Activated B cell treated with CpG ODN at 0.5 μM for 24 hours (primary cell): ENCODE results near the gene SMURF1. TPM values are rescaled to one million over a fixed set of nuclear protein-coding genes. Genes with fewer than 3 reads are reported as not detected.

Experiments used
- ATAC-seq: fragments of 200-7000 bp; cut with Tn5 transposase; one replicate; pipeline ENCODE4 v1.10.0; 2021; ENCODE audit warnings: low read depth, mild to moderate bottlenecking, moderate library complexity
- CTCF ChIA-PET: fragments of 350-600 bp; sonication (Branson Sonifier 250); formaldehyde crosslinking; loops from one replicate; lab custom pipeline; 2021; ENCODE audit warnings: antibody characterized with exemption; lab: Charles Lee
- POLR2A ChIA-PET: fragments of 350-600 bp; sonication (Branson Sonifier 250); formaldehyde crosslinking; loops from one replicate; lab custom pipeline; 2021; ENCODE audit warnings: antibody characterized with exemption; lab: Charles Lee
- DNase-seq: peaks from one replicate; pipeline ENCODE4 v3.0.0; 2022
- H3K27ac Mint-ChIP-seq: one replicate; pipeline ENCODE4 v1.8.0; 2020; ENCODE audit warnings: mixed read lengths
- H3K27me3 Mint-ChIP-seq: one replicate; pipeline ENCODE4 v1.8.0; 2021; ENCODE audit warnings: mixed read lengths
- H3K36me3 Mint-ChIP-seq: one replicate; pipeline ENCODE4 v1.8.0; 2021; ENCODE audit warnings: low read depth, mixed read lengths
- H3K4me1 Mint-ChIP-seq: one replicate; pipeline ENCODE4 v1.8.0; 2021; ENCODE audit warnings: mixed read lengths
- H3K4me3 Mint-ChIP-seq: one replicate; pipeline ENCODE4 v1.8.0; 2020; ENCODE audit warnings: mild to moderate bottlenecking, mixed read lengths
- H3K9me3 Mint-ChIP-seq: one replicate; pipeline ENCODE4 v1.8.0; 2020; ENCODE audit warnings: mixed read lengths
- intact Hi-C: fragments of 100-400 bp; cut with micrococcal nuclease; formaldehyde crosslinking; loops from one replicate; pipeline ENCODE4 v1.15.1; 2024
- total RNA-seq: library from RNA; stranded (reverse); gene quantifications from 2 replicates; pipeline ENCODE4 v1.2.3, GENCODE V29; 2022
- TF ChIP-seq, protein P1 (sequence below): fragments of 200-600 bp; IDR thresholded peaks from one replicate; pipeline ENCODE4 v1.8.0; 2022; ENCODE audit warnings: antibody characterized with exemption, mild to moderate bottlenecking

Gene SMURF1
- total RNA-seq, 1 donor from 2014 or later: 23.1 TPM

DNA sequence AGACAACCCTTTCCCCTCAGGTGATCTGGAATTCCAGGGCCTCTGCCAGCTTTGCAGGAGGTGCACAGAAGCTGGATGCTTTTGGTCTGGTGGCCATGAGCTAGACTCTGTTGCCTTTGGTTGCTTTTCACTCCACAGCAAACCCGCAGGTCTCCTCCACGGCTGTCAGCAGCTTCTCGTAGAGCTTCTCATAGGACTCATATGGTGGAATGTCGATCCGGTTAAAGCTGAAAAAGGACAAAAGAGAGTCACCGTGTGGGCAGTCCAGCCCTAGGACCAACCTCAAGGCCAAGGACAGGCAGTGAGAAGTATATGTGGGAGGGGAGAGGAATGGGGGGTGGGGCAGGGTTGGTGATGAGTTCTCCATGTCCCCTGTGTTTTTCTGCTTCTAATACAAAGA, 113.5 kb downstream of the SMURF1 start:
- ChIA-PET CTCF (no interaction called here), POLR2A (no interaction called here)
- Mint-ChIP-seq H3K4me1 (no peaks in the 10 kb centered on the region), H3K27ac (no peak overlapping the region), H3K4me3 (no peak overlapping the region), H3K27me3 (no peaks in the 10 kb centered on the region), H3K36me3 (peaks cover 74% of the 10 kb centered on the region), H3K9me3 (no peaks in the 10 kb centered on the region)
- intact Hi-C loops: no loop called here
- TF ChIP-seq, protein P1, sequence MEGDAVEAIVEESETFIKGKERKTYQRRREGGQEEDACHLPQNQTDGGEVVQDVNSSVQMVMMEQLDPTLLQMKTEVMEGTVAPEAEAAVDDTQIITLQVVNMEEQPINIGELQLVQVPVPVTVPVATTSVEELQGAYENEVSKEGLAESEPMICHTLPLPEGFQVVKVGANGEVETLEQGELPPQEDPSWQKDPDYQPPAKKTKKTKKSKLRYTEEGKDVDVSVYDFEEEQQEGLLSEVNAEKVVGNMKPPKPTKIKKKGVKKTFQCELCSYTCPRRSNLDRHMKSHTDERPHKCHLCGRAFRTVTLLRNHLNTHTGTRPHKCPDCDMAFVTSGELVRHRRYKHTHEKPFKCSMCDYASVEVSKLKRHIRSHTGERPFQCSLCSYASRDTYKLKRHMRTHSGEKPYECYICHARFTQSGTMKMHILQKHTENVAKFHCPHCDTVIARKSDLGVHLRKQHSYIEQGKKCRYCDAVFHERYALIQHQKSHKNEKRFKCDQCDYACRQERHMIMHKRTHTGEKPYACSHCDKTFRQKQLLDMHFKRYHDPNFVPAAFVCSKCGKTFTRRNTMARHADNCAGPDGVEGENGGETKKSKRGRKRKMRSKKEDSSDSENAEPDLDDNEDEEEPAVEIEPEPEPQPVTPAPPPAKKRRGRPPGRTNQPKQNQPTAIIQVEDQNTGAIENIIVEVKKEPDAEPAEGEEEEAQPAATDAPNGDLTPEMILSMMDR: no peak
- no peak for ATAC-seq
- no peak for DNase-seq

DNA sequence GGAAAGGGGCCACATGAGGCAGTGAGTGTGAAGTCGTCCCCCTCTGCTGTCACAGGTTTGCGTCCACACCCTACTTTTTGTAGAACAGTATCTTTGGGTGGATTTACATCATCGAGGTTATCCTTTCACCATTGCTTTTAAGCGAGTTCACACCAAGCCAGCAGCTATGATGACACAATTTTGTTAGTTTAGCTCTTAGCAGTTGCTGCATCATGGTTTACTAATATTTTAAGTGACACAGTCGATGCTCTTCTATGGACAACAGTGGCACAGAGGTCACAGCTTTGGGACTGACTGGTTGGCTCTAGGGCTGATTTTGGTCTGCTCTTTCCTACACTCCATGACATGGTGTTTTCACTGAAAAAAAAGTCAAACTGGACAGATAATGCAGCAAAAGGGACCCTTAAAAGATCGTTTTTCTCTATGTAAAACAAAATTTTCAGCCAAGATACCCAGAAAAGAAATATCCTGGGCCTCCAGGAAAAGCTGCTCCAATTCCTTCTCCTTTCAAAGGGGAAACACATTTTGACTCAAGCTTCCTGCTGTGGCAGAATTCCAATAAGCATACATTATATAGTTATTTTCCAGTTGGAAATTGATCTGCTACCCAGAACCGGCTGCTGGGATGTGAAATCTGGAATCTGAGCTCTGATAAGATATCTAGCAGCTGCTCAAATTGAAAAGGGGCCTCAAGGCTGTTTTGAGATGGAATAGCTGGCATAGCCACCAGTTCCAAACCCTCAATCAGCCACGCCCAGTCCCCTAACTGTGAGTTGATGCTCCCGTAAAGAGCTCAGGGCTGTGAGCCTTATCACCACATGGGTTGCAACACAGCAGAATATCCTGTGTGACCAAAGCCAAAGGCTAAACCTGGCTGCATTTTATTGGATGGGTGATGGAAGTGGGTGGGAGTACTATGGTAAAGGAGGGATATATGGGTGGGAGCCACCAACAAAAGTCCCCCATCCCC, 114.2 kb downstream of the SMURF1 start:
- no peak overlapping the region for H3K4me3 Mint-ChIP-seq
- no peaks in the 10 kb centered on the region for H3K4me1 Mint-ChIP-seq
- ATAC-seq (no peak), DNase-seq (no peak)
- CTCF ChIA-PET: no interaction called here
- H3K27me3 Mint-ChIP-seq: no peaks in the 10 kb centered on the region
- no peaks in the 10 kb centered on the region for H3K9me3 Mint-ChIP-seq
- POLR2A ChIA-PET: no interaction called here
- intact Hi-C loops: no loop called here
- TF ChIP-seq, protein P1: no peak
- H3K27ac Mint-ChIP-seq: no peak overlapping the region
- peaks cover 69% of the 10 kb centered on the region for H3K36me3 Mint-ChIP-seq

DNA sequence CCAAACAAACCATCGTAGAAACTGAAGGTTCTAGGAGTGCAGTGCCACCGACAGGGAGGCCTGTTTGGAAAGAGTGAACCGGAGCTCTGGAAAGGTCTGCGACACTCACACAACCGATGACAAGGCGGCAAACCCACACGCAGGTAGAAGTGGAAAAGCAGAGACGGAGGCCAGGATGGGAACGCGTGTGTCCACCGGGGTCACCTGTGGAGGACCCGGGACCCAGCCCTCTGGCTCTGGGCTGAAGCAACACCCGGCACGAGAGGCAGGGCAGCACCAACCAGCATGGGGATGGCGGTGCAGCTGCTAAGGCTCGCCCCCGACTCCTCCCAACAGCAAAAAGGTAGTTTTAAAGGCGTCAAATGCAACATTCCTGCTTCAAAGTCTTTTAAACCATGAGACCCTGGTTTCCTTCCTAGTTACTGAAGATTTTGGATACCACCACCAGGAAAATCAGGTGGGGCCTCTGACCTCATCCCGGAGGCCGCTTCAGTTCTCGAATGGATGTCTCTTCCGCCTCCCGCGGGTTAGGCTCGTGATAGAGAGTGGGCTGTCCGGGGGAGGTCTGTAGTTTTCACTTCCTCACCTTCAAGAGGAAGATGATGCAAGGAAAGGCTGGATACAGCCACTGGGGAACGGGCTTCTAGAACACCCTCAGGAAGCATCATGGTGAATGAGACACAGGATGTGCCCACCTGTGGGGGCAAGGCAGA, 115.5 kb downstream of the SMURF1 start:
- peak overlapping the region; percentile 30 for H3K27ac Mint-ChIP-seq
- POLR2A ChIA-PET: no interaction called here
- H3K4me3 Mint-ChIP-seq: no peak overlapping the region
- no peaks in the 10 kb centered on the region for H3K4me1 Mint-ChIP-seq
- ATAC-seq (no peak), DNase-seq (no peak)
- CTCF ChIA-PET: no interaction called here
- TF ChIP-seq, protein P1: no peak
- H3K27me3 Mint-ChIP-seq: no peaks in the 10 kb centered on the region
- intact Hi-C loops: no loop called here
- H3K36me3 Mint-ChIP-seq: peaks cover 58% of the 10 kb centered on the region
- no peaks in the 10 kb centered on the region for H3K9me3 Mint-ChIP-seq

DNA sequence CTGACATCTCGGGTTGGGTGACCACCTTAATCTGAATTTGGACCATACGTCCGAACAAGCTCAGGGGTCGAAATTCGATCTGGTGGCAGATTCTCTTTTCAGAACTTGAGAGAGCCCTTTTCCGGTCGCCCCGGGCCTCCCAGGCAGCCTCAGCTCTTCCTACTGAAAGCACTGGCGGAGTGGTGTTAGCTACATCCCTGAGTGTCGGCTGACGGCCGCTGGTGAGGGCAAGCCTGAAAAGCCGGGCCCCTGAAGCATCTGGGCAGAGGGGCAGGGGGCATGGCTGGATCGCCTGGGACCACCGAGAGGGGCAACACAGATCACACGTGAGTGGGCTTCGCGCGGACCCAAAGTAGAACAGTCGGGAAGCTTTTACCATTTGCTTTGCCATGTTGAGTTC, 116.1 kb downstream of the SMURF1 start:
- peaks cover 55% of the 10 kb centered on the region for H3K36me3 Mint-ChIP-seq
- CTCF ChIA-PET: no interaction called here
- H3K4me1 Mint-ChIP-seq: no peaks in the 10 kb centered on the region
- no peaks in the 10 kb centered on the region for H3K9me3 Mint-ChIP-seq
- H3K27me3 Mint-ChIP-seq: no peaks in the 10 kb centered on the region
- DNase-seq (no peak), ATAC-seq (no peak)
- intact Hi-C loops: no loop called here
- POLR2A ChIA-PET: no interaction called here
- TF ChIP-seq, protein P1: no peak
- peak overlapping the region; percentile 12 for H3K27ac Mint-ChIP-seq
- H3K4me3 Mint-ChIP-seq: no peak overlapping the region

DNA sequence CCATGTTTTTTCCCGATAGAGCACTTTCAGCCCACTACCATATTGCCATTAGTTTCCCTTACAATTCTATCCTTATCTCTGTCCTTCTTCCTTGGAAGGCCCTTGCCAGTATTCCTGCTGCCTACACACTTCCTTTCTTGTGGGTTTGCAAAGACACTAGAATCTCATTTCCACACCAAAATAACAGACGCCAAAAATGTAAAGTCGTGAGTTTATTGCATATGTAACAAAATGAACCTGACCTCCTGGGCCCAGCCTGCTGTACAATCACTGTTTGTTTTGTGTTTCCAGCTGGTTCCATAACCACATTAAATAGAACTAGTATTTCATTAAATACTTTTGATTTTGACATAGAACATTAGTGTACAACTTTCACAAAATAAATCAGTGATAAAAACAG, 116.7 kb downstream of the SMURF1 start:
- CTCF ChIA-PET: no interaction called here
- no peak overlapping the region for H3K27ac Mint-ChIP-seq
- ATAC-seq (no peak), DNase-seq (no peak)
- H3K36me3 Mint-ChIP-seq: peaks cover 52% of the 10 kb centered on the region
- intact Hi-C loops: no loop called here
- TF ChIP-seq, protein P1: no peak
- H3K4me3 Mint-ChIP-seq: no peak overlapping the region
- no peaks in the 10 kb centered on the region for H3K4me1 Mint-ChIP-seq
- H3K27me3 Mint-ChIP-seq: no peaks in the 10 kb centered on the region
- POLR2A ChIA-PET: no interaction called here
- H3K9me3 Mint-ChIP-seq: no peaks in the 10 kb centered on the region
